T follicular helper cell (primary cell): ENCODE results near the gene FAM3C.

Experiments used
- DNase-seq: peaks from one replicate; pipeline ENCODE4 v3.0.0-alpha.2; 2020; ENCODE audit warnings: low read depth

FAM3C gene

DNA sequence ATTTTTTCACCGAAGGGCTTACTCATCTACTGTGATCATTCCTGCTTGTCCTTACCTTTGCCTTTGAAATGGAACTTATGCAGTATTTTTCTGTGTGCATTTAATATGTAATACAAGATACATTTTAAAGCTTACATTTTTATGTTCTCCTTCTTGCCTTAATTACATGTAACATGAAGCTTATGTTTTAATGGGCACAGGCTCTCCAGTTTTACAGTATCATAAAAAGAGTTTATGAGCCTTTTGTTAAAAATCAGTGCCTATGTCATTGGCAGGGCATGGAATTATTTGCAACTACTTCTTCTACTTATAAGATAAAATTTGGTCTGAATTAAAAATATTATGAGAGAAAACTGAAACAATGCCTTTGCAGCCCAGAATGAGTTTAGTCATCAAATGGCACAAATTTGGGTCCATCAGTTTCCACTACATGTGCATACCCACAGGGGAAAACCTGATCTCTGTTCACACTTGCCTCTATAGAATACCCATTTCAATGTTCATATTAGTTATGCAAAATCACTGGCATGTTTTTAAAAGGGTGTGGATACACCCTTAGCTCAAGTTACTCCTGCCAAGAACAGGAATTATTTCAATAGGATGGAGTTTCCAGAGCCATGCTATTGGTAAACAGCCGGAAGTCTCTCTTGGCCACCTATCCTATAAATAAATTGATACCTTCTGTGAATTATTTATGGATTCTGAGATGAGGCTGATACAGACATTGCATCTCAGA, 95.3 kb downstream of the FAM3C start:
- DNase-seq, result no peak
